H4 (cell line): ENCODE data around the gene ASIC2. TPM values are rescaled to one million over a fixed set of nuclear protein-coding genes. Genes with fewer than 3 reads are reported as not detected.

Experiments
- DNase-seq: peaks from one replicate; pipeline ENCODE4 v3.0.0-alpha.2; 2015; ENCODE audit warnings: low spot score
- total RNA-seq: library from RNA; depleted of rRNA; stranded (reverse); fragments of >200 nt; shearing (Covaris generic); gene quantifications from 2 replicates; pipeline ENCODE4 v1.2.3, GENCODE V29; 2014

Gene ASIC2
- total RNA-seq, 1 experiment from 2014 or later, result not detected

DNA sequence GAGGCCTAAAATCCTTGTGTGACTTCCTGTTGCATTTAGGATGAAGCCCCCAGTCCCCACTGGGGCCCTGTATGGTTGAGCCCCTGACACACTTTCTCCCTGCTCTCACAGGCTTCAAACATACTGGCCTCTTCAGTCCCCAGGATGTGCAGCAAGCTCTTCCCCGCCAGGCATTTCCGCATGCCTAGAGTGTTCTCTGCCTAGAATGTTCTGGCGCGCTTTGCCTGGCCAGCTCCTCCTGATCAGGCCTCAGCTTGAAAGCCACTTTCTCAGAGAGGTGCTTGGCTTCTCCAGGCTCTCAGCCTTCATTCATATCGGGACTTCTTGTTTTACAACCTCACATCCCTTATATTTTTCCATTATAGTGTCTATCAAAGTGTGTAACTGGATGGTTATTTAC lies 177.7 kb downstream of the ASIC2 start:
- DNase-seq, result no peak

GRCh38 chr17:33113991-33114370 lies 179.1 kb downstream of the ASIC2 start:
- no peak for DNase-seq

DNA sequence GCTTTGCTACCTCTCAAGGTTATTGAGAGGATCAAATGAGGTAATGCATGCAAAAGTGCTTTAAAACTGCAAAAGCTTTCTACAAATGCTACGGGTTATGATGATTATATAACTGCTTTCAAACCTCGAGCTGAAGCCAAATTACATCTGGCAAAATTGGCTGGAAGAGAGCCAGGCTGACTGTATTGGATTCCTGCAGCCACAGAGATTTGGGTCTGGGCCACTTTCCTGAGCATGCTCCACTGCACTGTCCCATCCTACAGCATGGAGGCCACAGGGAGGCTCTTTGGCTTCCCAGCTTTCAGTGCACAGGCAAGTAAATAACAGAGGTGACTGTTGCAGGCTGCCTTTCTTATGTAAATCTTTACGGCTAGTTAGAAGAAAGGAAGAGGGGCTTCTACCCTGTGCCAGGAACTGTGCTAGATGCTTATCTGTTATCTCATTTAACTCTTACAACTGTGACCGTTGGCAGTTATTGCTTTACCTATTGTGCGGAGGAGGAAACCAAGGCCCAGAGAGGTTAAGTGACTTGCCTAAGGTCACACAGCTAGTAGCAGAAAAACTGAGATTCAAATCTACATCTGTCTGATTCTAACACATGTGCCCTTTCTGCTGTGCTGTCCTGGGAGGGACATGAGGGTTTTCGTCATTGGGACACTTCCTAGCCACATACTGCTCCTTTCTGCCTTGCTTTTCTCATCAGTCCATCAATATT lies 179.7 kb downstream of the ASIC2 start:
- no peak for DNase-seq

DNA sequence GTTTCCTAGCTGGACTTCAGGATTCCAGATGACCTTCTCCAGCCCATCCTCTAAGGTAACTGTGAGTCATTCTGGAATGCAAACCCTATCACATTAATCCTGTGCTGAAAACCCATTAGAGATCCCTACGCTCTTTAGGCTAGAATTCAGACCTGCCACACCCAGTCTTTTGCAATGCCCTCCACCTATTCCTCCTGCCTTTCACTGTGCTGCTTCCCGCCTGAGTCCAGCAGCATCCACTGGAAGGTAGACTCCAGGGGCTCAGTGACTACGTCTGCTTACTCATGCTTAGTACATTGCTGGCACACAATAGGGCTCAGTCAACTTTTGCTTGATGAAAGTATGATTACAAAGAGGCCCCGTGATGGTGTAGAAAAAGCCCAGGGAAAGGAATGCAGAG lies 180.3 kb downstream of the ASIC2 start:
- DNase-seq, result no peak

DNA sequence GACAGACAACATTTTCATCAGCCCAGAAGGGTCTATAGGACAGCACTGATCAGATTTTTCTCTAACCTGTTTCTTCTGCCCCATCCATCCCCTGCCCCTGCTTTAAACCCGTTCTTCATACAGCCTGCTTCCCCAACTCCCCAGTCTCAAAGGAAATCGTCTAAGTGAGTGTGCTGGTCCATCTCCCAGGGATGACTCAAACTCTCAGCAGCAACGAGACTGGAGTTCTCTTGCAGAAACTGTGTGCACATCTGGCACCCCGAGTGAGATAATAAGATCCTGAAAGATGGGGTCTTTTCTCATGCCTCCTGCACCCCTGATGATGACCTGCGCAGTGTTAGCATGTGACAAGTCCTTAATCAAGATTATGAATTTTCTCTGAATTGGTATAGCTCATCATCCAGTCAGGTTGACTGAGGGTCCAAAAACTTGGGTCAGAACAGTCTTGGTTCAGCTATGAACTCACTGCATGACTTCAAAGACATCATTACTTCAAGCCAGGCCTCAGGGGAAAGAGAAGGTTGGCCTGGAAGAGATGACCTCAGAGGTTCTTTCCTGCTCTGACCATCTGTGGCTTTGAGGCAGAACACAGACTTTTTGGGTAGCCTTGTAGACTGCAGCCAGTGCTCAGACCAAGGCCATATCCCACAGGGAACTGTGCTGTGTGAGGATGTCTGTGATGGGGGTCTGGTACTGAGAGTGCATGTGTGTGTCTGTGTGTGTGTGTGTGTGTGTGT lies 183.6 kb downstream of the ASIC2 start:
- DNase-seq, result no peak

DNA sequence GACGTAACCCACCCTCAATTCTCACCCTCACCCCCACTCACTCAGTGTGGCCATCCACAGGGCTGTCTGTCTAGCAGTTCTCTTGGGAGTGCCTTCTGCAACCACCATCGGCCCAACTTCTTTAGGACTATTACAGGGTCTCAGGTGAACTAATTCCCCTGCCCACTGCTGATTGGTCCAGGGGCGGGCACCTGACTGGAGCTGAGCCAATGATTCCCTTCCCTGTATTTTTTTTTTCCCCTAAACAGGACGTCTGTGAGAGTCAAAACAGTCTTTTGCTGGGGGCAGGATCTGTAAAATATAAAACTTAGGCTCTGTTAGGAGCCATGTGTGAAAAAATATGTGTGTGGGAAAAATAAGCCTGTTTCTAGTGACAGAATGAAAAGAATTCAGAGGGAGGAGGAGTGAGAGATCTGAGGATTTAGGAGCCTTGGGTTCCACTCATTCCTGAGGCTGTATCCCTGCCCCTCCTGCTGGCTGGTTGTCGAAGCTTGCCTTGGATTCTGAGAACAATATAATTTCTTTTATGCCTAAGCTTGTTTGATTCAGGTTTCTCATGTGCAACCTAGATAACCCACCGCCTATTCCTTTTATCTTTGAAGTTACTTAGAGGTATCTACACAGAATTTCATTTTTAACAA lies 186.4 kb downstream of the ASIC2 start:
- DNase-seq, result no peak

DNA sequence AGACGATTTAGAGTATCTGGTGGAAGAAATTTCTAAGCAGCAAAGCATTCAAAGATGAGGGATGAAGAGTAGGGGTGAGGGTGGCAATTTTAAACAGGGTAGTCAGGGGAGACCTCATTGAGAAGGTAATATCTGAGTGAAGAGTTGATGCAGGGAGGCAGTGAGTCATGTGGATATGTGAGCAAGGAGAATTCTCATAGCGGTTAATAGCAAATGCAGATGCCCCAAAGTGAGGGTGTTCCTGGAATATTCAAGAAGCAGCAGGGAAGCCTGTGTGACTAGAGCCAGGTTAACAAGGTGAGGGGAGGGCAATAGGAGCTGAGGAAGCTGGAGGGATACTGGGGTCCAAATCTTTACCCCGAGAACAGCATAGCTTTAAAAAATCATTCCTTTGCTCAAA lies 187.2 kb downstream of the ASIC2 start:
- DNase-seq, result no peak

GRCh38 chr17:33099906-33100305 lies 193.2 kb downstream of the ASIC2 start:
- DNase-seq, result no peak

- DNase-seq, result no peak
Observed at GRCh38 chr17:33099252-33099651, 193.8 kb downstream of the ASIC2 start.

GRCh38 chr17:33097411-33097810 lies 195.7 kb downstream of the ASIC2 start:
- no peak for DNase-seq

DNA sequence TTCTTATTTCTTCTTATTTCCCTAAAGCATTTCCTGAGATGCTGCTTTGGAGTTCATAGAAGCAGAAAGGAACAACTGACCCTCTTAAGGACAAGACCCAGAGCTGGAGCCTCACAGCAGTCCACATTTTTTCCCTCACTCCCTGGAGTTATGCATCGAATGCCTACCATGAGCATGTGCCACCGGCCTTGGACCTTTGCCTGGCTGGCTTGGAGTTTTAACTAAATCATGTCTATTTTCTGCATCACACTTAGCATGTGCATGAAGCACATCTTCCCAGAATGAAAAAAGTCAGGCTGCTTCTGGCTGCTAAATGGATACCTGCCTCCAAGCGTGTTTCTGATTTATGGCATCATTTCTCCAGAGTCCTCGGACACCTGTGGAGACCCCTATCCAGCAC lies 196.9 kb downstream of the ASIC2 start:
- DNase-seq, result no peak

- DNase-seq, result no peak
Observed at GRCh38 chr17:33091271-33091670, 201.8 kb downstream of the ASIC2 start.

GRCh38 chr17:33090806-33091205 lies 202.3 kb downstream of the ASIC2 start:
- no peak for DNase-seq

- no peak for DNase-seq
Observed at GRCh38 chr17:33086878-33087277, 206.2 kb downstream of the ASIC2 start.

DNA sequence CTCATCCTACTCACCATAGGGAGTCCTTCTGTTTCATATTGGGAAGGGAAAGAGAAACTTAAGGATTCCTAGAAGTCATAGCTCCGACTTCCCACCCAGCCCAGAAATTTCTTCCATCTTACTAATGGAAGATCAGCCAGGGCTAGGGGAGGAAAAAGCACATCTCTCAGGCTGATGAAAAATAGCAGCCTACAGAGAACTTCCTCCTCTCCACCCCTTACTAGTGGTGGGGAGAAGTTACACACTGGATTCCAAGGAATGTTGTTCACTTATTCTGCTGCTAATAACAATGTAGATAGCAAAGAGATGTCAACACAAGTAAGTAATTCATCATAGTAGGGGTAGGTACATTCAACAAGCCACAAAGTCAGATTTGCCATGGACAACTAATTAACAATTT lies 207.1 kb downstream of the ASIC2 start:
- no peak for DNase-seq

DNA sequence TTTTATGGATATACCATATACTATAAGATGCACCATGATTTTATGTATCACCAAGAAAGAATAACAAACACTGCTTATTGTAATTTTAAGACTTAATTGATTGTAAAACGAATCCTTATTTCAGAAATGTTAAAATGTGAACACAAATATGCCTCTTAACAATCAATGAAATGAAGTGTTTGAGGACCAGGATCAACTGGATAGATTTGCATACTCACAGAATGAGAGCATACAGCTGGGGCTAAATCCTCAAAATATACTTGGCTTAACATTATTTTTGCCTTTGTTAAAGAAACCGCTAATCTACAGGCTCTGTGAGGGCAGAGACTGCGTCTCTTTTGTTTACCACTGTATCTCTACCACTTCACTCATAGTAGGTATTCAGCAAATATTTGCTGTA lies 207.8 kb downstream of the ASIC2 start:
- no peak for DNase-seq

DNA sequence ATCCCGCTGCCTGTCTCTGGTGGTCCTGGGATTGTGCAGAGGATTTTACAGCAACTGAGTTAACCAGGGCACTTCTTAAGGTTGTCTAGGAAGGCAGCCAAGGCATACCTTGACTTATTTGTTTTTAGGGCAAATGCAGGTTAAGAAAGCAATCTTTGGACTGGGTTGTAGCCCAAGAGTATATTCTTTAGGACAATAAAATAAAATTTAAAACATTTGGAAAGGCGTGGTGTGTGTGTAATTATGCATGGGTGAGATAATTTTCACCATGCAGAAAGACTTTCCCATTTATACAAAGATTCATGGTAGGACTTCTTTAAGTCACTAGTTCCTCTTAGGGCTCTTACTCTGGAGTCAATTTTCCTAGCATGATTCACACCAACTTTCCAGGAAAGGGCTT lies 208.3 kb downstream of the ASIC2 start:
- no peak for DNase-seq

DNA sequence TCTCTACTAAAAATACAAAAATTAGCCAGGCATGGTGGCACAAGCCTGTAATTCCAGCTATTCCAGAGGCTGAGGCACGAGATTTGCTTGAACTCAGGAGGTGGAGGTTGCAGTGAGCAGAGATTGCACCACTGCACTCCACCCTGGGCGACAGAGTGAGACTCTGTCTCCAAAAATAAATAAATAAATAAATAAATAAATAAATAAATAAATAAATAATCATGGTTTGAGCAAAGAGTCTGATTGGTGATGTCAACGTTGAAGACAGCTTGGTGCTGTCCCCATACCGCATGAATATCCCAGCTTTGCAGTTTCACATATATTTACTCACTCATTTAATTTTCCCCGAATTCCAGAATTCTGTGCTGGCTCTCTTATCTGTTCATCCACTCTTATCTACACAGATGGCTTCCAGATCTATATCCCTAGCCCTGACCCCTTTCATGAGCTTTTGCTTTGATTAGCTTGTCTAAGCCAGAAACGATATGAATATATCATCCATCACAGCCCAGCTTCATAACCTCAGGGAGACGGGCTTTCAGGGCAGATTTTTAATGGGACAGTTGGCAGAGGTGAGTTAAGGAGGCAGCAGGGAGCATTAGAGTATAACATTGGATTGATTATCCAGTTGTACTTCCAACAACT lies 210.4 kb downstream of the ASIC2 start:
- no peak for DNase-seq

DNA sequence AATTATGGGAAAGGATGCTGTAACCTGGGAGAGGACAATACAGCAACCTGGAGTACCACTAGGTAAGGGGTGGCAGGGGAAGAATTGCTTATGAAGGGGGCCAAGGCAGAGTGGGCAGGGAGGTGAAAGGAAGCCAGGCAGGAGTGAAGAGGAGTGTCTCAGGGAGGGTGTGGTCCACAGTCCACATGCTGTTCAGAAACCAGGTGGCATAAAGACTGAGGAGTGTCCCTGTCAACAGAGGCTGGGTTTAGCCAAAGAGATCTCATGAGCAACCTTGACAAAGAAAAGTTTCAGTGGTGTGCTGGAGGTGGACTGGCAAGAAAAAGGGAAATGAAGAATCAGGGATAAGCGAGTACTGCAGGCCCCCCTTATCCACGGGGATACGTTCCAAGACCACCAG lies 213.0 kb downstream of the ASIC2 start:
- DNase-seq, result no peak

- DNase-seq, result no peak
Observed at GRCh38 chr17:33079201-33079600, 213.9 kb downstream of the ASIC2 start.

GRCh38 chr17:33076979-33077378 lies 216.1 kb downstream of the ASIC2 start:
- DNase-seq, result no peak

GRCh38 chr17:33073416-33073815 lies 219.7 kb downstream of the ASIC2 start:
- no peak for DNase-seq
